IPS-18a (cell line): ENCODE measurements around the gene NCOA3.
A peak's percentile ranks its signal among the peaks of the same experiment; 100 is the strongest.
"Not testable (repeated sequence)": the region's sequence is repeated elsewhere in the genome, so short reads cannot be mapped to it uniquely, and the experiment has no call there.

Experiments
- H3K27ac ChIP-seq: one replicate; pipeline ENCODE4 v1.5.1; 2013; ENCODE audit warnings: low read length
- H3K27me3 ChIP-seq: one replicate; pipeline ENCODE4 v1.6.1; 2013; ENCODE audit warnings: mild to moderate bottlenecking, low read length; ENCODE audit not compliant: control insufficient read depth, insufficient read depth
- H3K36me3 ChIP-seq: one replicate; pipeline ENCODE4 v1.6.1; 2013; ENCODE audit warnings: low read depth, low read length; ENCODE audit not compliant: control insufficient read depth
- H3K4me1 ChIP-seq: one replicate; pipeline ENCODE4 v1.6.1; 2013; ENCODE audit warnings: low read depth, low read length; ENCODE audit not compliant: control insufficient read depth
- H3K4me3 ChIP-seq: one replicate; pipeline ENCODE4 v1.5.1; 2013; ENCODE audit warnings: low read length
- H3K9ac ChIP-seq: one replicate; pipeline ENCODE4 v1.6.1; 2013; ENCODE audit warnings: mild to moderate bottlenecking, low read length, moderate library complexity
- H3K9me3 ChIP-seq: one replicate; pipeline ENCODE4 v1.6.1; 2013; ENCODE audit warnings: low read depth, low read length; ENCODE audit not compliant: control insufficient read depth

The NCOA3 gene

DNA sequence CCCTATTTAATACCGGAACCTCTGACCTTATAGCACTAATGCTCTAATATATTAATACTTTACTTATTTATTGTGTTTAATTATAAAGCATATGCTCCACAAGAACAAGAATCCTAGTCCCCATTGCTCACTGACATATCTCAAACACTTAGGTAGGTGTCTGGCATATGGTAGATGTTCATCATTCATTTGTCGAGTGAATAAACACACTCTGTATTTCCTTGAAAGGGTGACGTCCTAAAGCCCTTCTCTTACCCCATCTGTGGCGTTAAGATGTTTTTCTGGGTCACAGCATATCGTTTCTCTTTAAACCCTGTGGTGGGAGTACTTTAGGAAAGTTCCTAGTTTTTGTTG, 45.3 kb downstream of the NCOA3 start:
- H3K9ac ChIP-seq: no peak overlapping the region
- H3K4me3 ChIP-seq: no peak overlapping the region
- H3K27me3 ChIP-seq: no peaks in the 10 kb centered on the region
- H3K4me1 ChIP-seq: peaks cover 20% of the 10 kb centered on the region
- H3K9me3 ChIP-seq: no peaks in the 10 kb centered on the region
- no peak overlapping the region for H3K27ac ChIP-seq
- no peaks in the 10 kb centered on the region for H3K36me3 ChIP-seq

DNA sequence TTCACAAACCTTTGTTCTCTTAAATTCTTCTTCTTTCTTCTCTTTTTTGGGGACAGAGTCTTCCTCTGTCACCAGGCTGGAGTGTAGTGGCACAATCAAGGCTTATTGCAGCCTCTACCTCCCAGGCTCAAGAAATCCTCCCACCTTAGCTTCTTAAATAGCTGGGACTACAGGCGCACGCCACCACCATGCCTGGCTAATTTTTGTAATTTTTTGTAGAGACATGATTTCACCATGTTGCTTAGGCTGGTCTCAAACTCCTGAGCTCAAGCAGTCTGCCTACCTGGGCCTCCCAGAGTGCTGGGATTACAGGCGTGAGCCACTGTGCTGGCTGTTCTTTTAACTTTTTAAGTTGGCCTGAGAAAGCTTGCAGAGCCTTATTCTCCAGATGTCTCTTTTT, 48.0 kb downstream of the NCOA3 start:
- no peak overlapping the region for H3K27ac ChIP-seq
- H3K4me1 ChIP-seq: peaks cover 14% of the 10 kb centered on the region
- no peak overlapping the region for H3K4me3 ChIP-seq
- no peak overlapping the region for H3K9ac ChIP-seq
- no peaks in the 10 kb centered on the region for H3K27me3 ChIP-seq
- H3K36me3 ChIP-seq: no peaks in the 10 kb centered on the region
- H3K9me3 ChIP-seq: no peaks in the 10 kb centered on the region

GRCh38 chr20:47551222-47551621, 49.5 kb downstream of the NCOA3 start:
- Histone ChIP-seq H3K4me1 (peaks cover 13% of the 10 kb centered on the region), H3K9me3 (no peaks in the 10 kb centered on the region), H3K4me3 (no peak overlapping the region), H3K27me3 (no peaks in the 10 kb centered on the region), H3K27ac (no peak overlapping the region), H3K36me3 (no peaks in the 10 kb centered on the region), H3K9ac (no peak overlapping the region)

DNA sequence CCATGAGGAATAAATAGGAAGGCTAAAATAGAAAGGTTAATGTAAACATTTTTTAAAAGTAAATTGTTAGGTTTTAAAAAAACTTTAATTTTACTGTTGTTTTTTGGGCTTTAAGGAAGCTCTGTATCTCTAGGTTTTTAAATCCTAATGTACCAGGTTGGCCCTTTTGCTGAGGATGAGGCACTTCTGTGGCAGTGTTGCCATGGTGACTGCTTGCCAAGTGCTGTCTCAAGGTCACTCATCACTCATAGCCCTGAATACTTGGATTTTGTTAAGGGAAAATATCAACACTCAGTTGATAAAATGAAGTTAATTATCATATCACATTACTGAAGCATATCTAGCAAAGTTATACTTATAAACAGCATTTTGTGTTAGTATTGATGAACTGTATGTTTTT, 50.2 kb downstream of the NCOA3 start:
- no peak overlapping the region for H3K4me3 ChIP-seq
- peaks cover 16% of the 10 kb centered on the region for H3K4me1 ChIP-seq
- H3K27me3 ChIP-seq: no peaks in the 10 kb centered on the region
- H3K9me3 ChIP-seq: no peaks in the 10 kb centered on the region
- no peak overlapping the region for H3K9ac ChIP-seq
- H3K27ac ChIP-seq: no peak overlapping the region
- no peaks in the 10 kb centered on the region for H3K36me3 ChIP-seq

DNA sequence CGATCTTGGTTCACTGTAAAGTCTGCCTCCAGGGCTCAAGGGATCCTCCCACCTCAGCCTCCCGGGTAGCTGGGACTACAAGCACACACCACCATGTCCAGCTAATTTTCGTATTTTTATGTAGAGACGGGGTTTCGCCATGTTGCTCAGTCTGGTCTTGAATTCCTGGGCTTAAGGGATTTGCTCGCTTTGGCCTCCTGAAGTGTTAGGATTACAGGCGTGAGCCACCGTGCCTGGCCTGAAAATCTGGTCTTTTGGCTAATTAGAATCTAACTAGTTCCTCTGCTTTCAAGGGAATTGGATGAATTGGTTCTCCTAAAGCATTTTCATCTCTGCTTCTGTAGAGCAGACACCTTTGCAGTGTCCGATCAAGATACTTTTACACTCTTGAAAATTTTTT, 51.3 kb downstream of the NCOA3 start:
- H3K36me3 ChIP-seq: no peaks in the 10 kb centered on the region
- no peak overlapping the region for H3K27ac ChIP-seq
- no peak overlapping the region for H3K9ac ChIP-seq
- no peaks in the 10 kb centered on the region for H3K27me3 ChIP-seq
- H3K9me3 ChIP-seq: no peaks in the 10 kb centered on the region
- H3K4me3 ChIP-seq: no peak overlapping the region
- peaks cover 26% of the 10 kb centered on the region for H3K4me1 ChIP-seq

DNA sequence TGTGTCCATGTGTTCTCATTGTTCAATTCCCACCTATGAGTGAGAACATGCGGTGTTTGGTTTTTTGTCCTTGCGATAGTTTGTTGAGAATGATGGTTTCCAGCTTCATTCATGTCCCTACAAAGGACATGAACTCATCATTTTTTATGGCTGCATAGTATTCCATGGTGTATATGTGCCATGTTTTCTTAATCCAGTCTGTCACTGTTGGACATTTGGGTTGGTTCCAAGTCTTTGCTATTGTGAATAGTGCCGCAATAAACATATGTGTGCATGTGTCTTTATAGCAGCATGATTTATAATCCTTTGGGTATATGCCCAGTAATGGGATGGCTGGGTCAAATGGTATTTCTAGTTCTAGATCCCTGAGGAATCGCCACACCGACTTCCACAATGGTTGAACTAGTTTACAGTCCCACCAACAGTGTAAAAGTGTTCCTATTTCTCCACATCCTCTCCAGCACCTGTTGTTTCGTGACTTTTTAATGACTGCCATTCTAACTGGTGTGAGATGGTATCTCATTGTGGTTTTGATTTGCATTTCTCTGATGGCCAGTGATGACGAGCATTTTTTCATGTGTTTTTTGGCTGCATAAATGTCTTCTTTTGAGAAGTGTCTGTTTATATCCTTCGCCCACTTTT, 52.0 kb downstream of the NCOA3 start:
- H3K9ac ChIP-seq, H3K9me3 ChIP-seq, H3K4me3 ChIP-seq, H3K27ac ChIP-seq, H3K27me3 ChIP-seq, H3K36me3 ChIP-seq: not testable (repeated sequence)
- peaks cover 32% of the 10 kb centered on the region for H3K4me1 ChIP-seq

DNA sequence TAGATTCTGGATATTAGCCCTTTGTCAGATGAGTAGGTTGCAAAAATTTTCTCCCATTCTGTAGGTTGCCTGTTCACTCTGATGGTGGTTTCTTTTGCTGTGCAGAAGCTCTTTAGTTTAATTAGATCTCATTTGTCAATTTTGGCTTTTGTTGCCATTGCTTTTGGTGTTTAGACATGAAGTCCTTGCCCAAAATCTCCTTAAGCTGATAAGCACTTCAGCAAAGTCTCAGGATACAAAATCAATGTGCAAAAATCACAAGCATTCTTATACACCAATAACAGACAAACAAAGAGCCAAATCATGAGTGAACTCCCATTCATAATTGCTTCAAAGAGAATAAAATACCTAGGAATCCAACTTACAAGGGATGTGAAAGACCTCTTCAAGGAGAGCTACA, 52.6 kb downstream of the NCOA3 start:
- not testable (repeated sequence) for H3K4me3 ChIP-seq, H3K27me3 ChIP-seq, H3K9ac ChIP-seq, H3K27ac ChIP-seq, H3K36me3 ChIP-seq, H3K9me3 ChIP-seq
- H3K4me1 ChIP-seq: peaks cover 38% of the 10 kb centered on the region

GRCh38 chr20:47557218-47557617, 55.5 kb downstream of the NCOA3 start:
- Histone ChIP-seq H3K9ac (no peak overlapping the region), H3K27me3 (no peaks in the 10 kb centered on the region), H3K36me3 (no peaks in the 10 kb centered on the region), H3K4me1 (peaks cover 32% of the 10 kb centered on the region), H3K4me3 (peak overlapping the region; percentile 14), H3K9me3 (no peaks in the 10 kb centered on the region), H3K27ac (no peak overlapping the region)

GRCh38 chr20:47557791-47558190, 56.1 kb downstream of the NCOA3 start:
- H3K4me1 ChIP-seq: peaks cover 32% of the 10 kb centered on the region
- no peaks in the 10 kb centered on the region for H3K36me3 ChIP-seq
- H3K9ac ChIP-seq: no peak overlapping the region
- H3K4me3 ChIP-seq: peak overlapping the region; percentile 14
- H3K9me3 ChIP-seq: no peaks in the 10 kb centered on the region
- no peaks in the 10 kb centered on the region for H3K27me3 ChIP-seq
- H3K27ac ChIP-seq: no peak overlapping the region

GRCh38 chr20:47558295-47559066, 56.8 kb downstream of the NCOA3 start:
- H3K27ac ChIP-seq: no peak overlapping the region
- no peaks in the 10 kb centered on the region for H3K27me3 ChIP-seq
- no peaks in the 10 kb centered on the region for H3K36me3 ChIP-seq
- no peak overlapping the region for H3K9ac ChIP-seq
- peaks cover 32% of the 10 kb centered on the region for H3K4me1 ChIP-seq
- H3K9me3 ChIP-seq: no peaks in the 10 kb centered on the region
- H3K4me3 ChIP-seq: no peak overlapping the region

DNA sequence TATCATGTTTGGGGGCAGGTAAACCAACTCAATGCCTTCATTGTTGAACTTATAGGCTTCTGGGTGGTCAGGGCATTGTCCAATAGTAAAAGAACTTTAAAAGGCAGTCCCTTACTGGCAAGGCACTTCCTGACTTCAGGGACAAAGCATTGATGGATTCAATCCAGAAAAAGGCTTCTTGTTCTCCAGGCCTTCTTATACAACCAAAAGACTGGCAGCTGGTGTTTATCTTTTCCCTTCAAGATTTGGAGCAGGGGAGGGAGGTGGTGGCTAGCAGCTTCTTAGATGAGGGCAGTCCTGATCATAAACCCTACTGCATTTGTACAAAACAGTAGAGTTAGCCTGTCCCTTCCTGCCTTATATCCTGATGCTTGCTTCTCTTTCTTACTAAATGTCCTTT, 57.5 kb downstream of the NCOA3 start:
- Histone ChIP-seq H3K9ac (no peak overlapping the region), H3K27me3 (no peaks in the 10 kb centered on the region), H3K27ac (no peak overlapping the region), H3K9me3 (no peaks in the 10 kb centered on the region), H3K4me3 (no peak overlapping the region), H3K4me1 (peaks cover 32% of the 10 kb centered on the region), H3K36me3 (no peaks in the 10 kb centered on the region)

GRCh38 chr20:47561180-47561579, 59.5 kb downstream of the NCOA3 start:
- Histone ChIP-seq H3K9me3 (no peaks in the 10 kb centered on the region), H3K27me3 (no peaks in the 10 kb centered on the region), H3K27ac (no peak overlapping the region), H3K4me3 (no peak overlapping the region), H3K4me1 (peaks cover 29% of the 10 kb centered on the region), H3K9ac (no peak overlapping the region), H3K36me3 (no peaks in the 10 kb centered on the region)
